HG03066 (cell line): Measurements from ENCODE around the gene ZFYVE16.
"Not testable (repeated sequence)": the region's sequence is repeated elsewhere in the genome, so short reads cannot be mapped to it uniquely, and the experiment has no call there.

ENCODE experiments used
- ATAC-seq: cut with Tn5 transposase; IDR thresholded peaks from one replicate; pipeline ENCODE4 v1.9.1; 2021; ENCODE audit warnings: low read depth; ENCODE audit not compliant: unreplicated experiment

The ZFYVE16 gene

GRCh38 chr5:80407735-80408483 lies at the start of gene ZFYVE16:
Gene ZFYVE16, plus strand, starts transcription at chr5:80408064. Its CDS starts 26,084 bp downstream, at chr5:80434148.
- peak; percentile 88 for ATAC-seq

- no peak for ATAC-seq
Measured at GRCh38 chr5:80360914-80361444, 46.9 kb upstream of the ZFYVE16 start.

- ATAC-seq = no peak
Measured at GRCh38 chr5:80364892-80365291, 43.0 kb upstream of the ZFYVE16 start.

DNA sequence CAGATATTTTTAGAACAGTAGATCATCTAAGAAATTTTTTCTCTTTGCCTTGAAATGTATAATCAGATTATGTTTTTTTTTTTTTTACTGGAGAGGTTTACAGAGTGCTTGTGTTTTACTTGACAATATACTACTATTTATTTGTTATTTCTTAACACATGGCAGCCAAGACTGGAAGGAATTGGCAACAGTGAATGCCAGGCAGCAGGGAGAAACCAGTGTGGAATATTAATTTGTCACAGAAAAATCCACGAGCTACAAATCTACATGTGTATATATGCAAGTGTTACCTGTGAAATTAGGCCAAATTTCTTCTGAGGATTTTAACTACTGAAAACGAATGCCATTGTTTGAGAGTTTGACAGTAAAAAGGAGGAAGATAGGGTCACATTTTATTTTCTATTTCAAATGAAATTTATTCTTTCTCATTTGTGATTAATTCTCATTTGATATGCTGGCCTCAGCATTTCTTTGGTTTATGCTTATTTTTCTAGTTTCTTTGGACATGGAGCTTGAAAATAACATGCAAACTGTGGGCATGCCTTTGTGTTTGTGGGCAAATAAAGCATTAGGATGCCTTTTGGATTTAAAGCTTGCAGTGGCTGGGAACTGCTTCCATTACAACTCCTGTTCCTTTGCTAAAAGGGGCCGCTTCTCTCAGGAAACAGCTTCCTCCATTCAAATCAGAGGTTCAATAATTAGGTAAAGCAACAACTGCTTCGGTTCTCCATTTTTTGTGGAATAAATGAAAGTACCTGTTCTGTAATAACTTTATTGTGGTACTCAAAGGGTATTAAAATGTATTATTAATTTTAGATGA lies 39.0 kb upstream of the ZFYVE16 start:
- no peak for ATAC-seq

DNA sequence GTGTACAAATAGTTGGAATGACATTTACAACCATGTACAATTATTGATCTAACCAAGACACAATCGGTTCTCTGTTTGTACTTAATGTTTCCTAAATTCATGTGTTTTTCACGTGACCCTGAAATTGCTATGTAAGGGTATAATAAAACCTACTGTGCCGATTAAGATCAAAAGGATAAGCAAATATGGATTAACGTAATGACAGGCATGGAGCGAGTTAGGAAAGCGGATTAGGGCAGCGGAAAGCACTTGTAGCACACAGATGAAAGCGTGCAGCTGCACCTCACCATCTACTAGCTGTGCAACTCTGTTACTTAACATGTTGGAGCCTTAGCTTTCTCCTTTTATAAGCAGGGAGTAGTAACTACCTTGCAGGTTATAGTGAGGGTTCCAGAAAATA lies 38.3 kb upstream of the ZFYVE16 start:
- no peak for ATAC-seq

GRCh38 chr5:80370390-80370789 lies 37.5 kb upstream of the ZFYVE16 start:
- ATAC-seq = no peak

DNA sequence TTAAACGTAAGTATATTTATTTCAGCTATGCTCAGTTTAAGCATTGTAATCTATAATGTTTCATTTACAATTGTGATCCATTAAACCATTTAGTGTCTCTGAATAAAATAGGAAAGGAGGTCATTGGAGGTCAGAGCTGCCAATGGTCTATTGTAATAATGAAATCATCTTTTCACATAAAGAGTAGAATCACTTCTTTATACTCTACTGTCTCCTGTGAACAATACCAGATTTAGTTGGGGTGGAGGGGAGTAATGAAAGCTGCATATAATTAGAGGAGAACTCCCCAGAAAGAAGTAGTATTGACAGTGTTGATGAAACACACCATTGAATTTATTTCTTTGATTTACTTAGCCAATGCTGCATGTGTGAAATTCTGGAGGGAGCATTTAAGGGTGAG lies 35.1 kb upstream of the ZFYVE16 start:
- ATAC-seq = no peak

DNA sequence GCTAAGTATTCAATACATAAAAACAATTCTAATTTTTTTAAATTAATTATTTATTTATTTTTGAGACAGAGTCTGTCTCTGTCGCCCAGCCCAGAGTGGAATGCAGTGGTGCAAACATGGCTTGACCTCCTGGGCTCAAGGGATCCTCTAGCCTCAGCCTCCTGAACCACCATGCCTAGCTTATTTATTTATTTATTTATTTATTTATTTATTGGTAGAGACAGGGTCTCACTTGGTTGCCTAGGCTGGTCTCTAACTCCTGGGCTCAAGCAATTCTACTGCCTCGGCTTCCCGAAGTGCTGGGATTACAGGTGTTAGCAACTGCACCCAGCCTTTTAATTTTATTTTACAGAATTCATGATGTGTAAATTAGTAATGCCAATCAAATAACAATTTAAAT lies 33.7 kb upstream of the ZFYVE16 start:
- no peak for ATAC-seq

- no peak for ATAC-seq
Measured at GRCh38 chr5:80376557-80376956, 31.3 kb upstream of the ZFYVE16 start.

DNA sequence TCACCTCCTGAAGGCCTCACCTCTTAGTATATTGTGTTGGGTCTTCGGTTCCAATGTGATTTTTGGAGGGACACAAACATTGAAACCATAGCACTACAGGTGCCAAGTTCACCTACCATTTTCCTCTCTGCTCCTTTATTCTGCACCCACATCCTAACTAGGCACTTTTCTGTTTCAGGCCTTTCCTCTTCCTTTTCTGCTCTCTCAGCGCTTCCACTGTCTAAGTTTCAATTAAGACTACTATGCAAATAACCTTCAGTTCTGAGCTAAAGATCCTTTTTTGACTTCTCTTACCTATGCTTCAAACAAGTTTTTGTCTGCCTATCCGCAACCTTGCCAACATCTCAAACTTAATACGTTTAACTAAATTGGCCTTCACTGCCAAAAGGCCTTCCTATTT lies 25.4 kb upstream of the ZFYVE16 start:
- no peak for ATAC-seq

GRCh38 chr5:80387063-80387768 lies 20.6 kb upstream of the ZFYVE16 start:
- ATAC-seq = no peak

DNA sequence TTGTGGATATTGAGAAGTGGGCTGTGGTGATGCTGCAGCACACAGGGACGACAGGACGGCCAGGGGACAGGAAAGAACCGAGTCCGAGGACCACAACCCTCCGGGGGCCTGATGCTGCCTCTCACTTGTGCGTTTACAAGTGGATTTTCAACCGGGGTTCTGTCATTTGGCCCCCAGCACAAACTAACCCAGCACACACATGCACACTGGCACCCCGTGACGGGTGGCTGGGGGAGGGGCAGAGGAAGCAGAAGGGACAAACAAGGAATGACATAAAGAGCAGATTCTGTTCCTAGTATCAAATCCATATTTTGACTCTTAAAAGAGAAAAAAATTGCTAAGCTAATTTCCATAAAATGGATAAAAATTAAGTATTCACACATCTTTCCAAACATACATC lies 18.3 kb upstream of the ZFYVE16 start:
- no peak for ATAC-seq

- ATAC-seq = not testable (repeated sequence)
Measured at GRCh38 chr5:80390413-80390812, 17.5 kb upstream of the ZFYVE16 start.

DNA sequence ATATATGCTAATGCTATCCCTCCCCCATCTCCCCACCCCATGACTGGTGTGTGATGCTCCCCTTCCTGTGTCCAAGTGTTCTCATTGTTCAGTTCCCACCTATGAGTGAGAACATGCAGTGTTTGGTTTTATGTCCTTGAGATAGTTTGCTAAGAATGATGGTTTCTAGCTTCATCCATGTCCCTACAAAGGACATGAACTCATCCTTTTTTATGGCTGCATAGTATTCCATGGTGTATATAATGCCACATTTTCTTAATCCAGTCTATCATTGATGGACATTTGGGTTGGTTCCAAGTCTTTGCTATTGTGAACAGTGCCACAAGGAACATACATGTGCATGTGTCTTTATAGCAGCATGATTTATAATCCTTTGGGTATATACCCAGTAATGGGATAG lies 16.6 kb upstream of the ZFYVE16 start:
- ATAC-seq = not testable (repeated sequence)

GRCh38 chr5:80399526-80400239 lies 8.2 kb upstream of the ZFYVE16 start:
- peak; percentile 65 for ATAC-seq

GRCh38 chr5:80400368-80400767 lies 7.5 kb upstream of the ZFYVE16 start:
- ATAC-seq = not testable (repeated sequence)

GRCh38 chr5:80403782-80404181 lies 4.1 kb upstream of the ZFYVE16 start:
- ATAC-seq = no peak

DNA sequence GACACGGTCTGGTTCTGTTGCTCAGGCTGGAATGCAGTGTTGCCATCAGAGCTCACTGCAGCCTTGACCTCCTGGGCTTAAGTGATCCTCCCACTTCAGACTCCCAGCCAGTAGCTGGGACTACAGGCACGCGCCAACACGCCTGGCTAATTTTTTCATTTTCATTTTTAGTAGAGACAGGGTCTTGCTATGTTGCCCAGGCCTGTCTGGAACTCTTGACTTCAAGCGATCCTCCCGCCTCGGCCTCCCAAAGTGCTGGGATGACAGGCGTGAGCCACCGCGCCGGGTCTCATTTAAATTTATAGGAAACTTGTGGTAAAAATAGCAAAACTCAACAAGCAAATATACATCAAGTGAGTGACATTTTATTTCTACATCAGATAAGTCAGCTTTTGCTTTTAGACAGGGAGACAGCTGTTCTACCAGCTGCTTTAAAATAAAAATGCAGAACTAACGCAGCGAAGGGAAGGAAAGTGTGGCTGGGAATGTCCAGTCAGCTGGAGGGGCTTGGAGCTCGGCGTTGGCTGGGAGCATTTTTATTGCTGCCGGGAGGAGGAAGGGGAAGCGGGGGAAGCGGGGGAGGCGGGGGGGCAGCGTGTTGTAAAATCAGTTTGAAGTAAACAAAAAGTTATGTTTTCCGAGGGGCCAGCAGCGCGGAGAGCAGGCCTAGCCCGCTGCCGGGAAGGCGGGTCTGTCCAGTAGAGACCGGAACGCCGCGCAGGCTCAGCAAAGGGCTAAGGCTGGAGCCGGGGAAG lies 707 bp upstream of the ZFYVE16 start:
- ATAC-seq = no peak

DNA sequence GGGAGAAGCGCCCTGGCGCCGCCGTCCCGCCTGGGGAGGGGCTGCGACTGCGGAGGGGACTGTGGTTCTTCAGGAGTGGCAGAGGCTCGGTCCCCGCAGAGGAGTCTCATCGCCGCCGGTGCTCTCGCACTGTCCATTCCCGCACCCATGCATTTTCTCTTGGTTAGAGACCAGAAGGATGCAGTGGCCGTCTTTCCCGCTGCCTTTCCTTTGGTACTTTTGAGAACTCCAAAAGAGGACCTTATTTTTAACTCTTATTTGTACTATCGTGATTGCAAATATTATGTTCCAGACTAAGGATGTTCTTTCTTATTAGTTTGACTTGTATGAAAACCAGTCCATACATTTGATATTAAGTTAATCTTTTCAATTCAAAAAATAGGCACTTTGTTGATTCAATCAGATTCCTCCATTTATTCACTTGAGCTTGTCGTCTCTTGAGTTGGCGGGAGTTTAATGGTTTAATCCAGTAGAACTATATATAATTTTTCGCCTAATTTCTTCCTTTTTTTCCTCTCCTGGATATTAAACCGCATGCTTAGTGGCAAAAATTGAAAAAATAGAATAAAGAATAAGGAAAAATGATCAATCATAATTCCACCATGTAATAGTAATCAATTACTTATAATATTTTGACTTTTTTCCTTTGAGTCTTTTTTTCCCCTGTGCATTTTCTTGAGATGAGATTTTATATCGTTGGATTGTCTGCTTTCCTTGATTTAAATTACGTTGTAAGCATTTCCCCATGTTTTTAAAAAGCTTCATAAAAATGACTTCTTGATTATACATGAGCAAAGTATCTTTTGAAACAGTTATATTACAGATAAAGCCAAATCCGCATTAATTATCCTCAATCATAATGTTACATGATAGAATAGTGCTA lies 861 bp downstream of the ZFYVE16 start:
- peak; percentile 44 for ATAC-seq
